ENCODE results near the gene C1QTNF8. TPM values are rescaled to one million over a fixed set of nuclear protein-coding genes. Genes with fewer than 3 reads are reported as not detected.

Gene C1QTNF8
- total RNA-seq, 1 experiment from 2014 or later, result not detected

- DNase-seq (no peak), ATAC-seq (no peak)
- BruUV-seq (replicated peaks), result no TSS peak
- intact Hi-C loops (cut with micrococcal nuclease), result no loop called here
- no peak for TF ChIP-seq EZH2 (IDR thresholded peaks at IDR 0.05; ENCODE audit: low read length, unreplicated experiment)
- no peak for TF ChIP-seq EZH2phosphoT487 (IDR thresholded peaks at IDR 0.05; ENCODE audit: borderline replicate concordance, low read length)
- TF ChIP-seq CTCF (conservative IDR thresholded peaks at IDR 0.05; ENCODE audit: low read depth, low read length), result no peak
- Histone ChIP-seq H3K4me2 (ENCODE audit: low read length) (no peak overlapping the region), H3F3A (ENCODE audit: low read length, unreplicated experiment) (no peaks in the 10 kb centered on the region), H3K9ac (ENCODE audit: low read length) (no peak overlapping the region), H3K79me2 (ENCODE audit: low read length) (no peaks in the 10 kb centered on the region), H3K27ac (ENCODE audit: low read length) (no peak overlapping the region), H3K4me3 (ENCODE audit: low read length) (no peak overlapping the region), H2AFZ (ENCODE audit: low read length) (no peak overlapping the region), H3K36me3 (ENCODE audit: low read depth, low read length) (no peaks in the 10 kb centered on the region), H3K9me3 (ENCODE audit: low read length) (no peaks in the 10 kb centered on the region), H4K20me1 (ENCODE audit: low read length) (no peaks in the 10 kb centered on the region), H3K9me2 (replicated peaks; ENCODE audit: low read length) (no peaks in the 10 kb centered on the region), H3K27me3 (ENCODE audit: low read length) (no peaks in the 10 kb centered on the region), H3K4me1 (ENCODE audit: insufficient read depth, low read length) (no peaks in the 10 kb centered on the region)
- CTCF ChIA-PET, result no interaction called here
- POLR2A ChIA-PET (ENCODE audit: unreplicated experiment), result no interaction called here
Measured at GRCh38 chr16:1144476-1145382, 48.7 kb upstream of the C1QTNF8 start.

- Histone ChIP-seq H3K9ac (ENCODE audit: low read length) (no peak overlapping the region), H3K79me2 (ENCODE audit: low read length) (no peaks in the 10 kb centered on the region), H3K36me3 (ENCODE audit: low read depth, low read length) (no peaks in the 10 kb centered on the region), H4K20me1 (ENCODE audit: low read length) (no peaks in the 10 kb centered on the region), H3K9me2 (replicated peaks; ENCODE audit: low read length) (no peaks in the 10 kb centered on the region), H3K4me3 (ENCODE audit: low read length) (no peak overlapping the region), H2AFZ (ENCODE audit: low read length) (no peak overlapping the region), H3K4me2 (ENCODE audit: low read length) (no peak overlapping the region), H3F3A (ENCODE audit: low read length, unreplicated experiment) (no peaks in the 10 kb centered on the region), H3K9me3 (ENCODE audit: low read length) (no peaks in the 10 kb centered on the region), H3K27me3 (ENCODE audit: low read length) (no peaks in the 10 kb centered on the region), H3K4me1 (ENCODE audit: insufficient read depth, low read length) (no peaks in the 10 kb centered on the region), H3K27ac (ENCODE audit: low read length) (no peak overlapping the region)
- ATAC-seq (no peak), DNase-seq (no peak)
- intact Hi-C loops (cut with micrococcal nuclease), result no loop called here
- TF ChIP-seq CTCF (conservative IDR thresholded peaks at IDR 0.05; ENCODE audit: low read depth, low read length) (no peak), EZH2 (IDR thresholded peaks at IDR 0.05; ENCODE audit: low read length, unreplicated experiment) (no peak), EZH2phosphoT487 (IDR thresholded peaks at IDR 0.05; ENCODE audit: borderline replicate concordance, low read length) (no peak)
- no TSS peak for BruUV-seq (replicated peaks)
- ChIA-PET POLR2A (ENCODE audit: unreplicated experiment) (no interaction called here), CTCF (no interaction called here)
Measured at GRCh38 chr16:1143761-1144450, 47.9 kb upstream of the C1QTNF8 start.

GRCh38 chr16:1142911-1143310, 46.9 kb upstream of the C1QTNF8 start:
- Histone ChIP-seq H4K20me1 (ENCODE audit: low read length) (no peaks in the 10 kb centered on the region), H3K4me2 (ENCODE audit: low read length) (no peak overlapping the region)

More at GRCh38 chr16:1142911-1143310, 46.9 kb upstream of the C1QTNF8 start:
- ChIA-PET POLR2A (ENCODE audit: unreplicated experiment) (no interaction called here), CTCF (no interaction called here)
- no peaks in the 10 kb centered on the region for H3K27me3 ChIP-seq (ENCODE audit: low read length)
- no peak overlapping the region for H3K4me3 ChIP-seq (ENCODE audit: low read length)
- no peaks in the 10 kb centered on the region for H3K4me1 ChIP-seq (ENCODE audit: insufficient read depth, low read length)
- no TSS peak for BruUV-seq (replicated peaks)
- intact Hi-C loops (cut with micrococcal nuclease), result no loop called here
- TF ChIP-seq CTCF (conservative IDR thresholded peaks at IDR 0.05; ENCODE audit: low read depth, low read length), result no peak
- no peak for TF ChIP-seq EZH2phosphoT487 (IDR thresholded peaks at IDR 0.05; ENCODE audit: borderline replicate concordance, low read length)
- no peak for TF ChIP-seq EZH2 (IDR thresholded peaks at IDR 0.05; ENCODE audit: low read length, unreplicated experiment)
- no peaks in the 10 kb centered on the region for H3K79me2 ChIP-seq (ENCODE audit: low read length)
- DNase-seq (no peak), ATAC-seq (no peak)
- no peaks in the 10 kb centered on the region for H3F3A ChIP-seq (ENCODE audit: low read length, unreplicated experiment)
- no peak overlapping the region for H3K9ac ChIP-seq (ENCODE audit: low read length)
- no peak overlapping the region for H2AFZ ChIP-seq (ENCODE audit: low read length)
- no peaks in the 10 kb centered on the region for H3K36me3 ChIP-seq (ENCODE audit: low read depth, low read length)
- no peaks in the 10 kb centered on the region for H3K9me2 ChIP-seq (replicated peaks; ENCODE audit: low read length)
- no peaks in the 10 kb centered on the region for H3K9me3 ChIP-seq (ENCODE audit: low read length)
- H3K27ac ChIP-seq (ENCODE audit: low read length), result no peak overlapping the region
